OCI-LY7 (cell line): ENCODE data around the gene NUTM2F.
"Not testable (repeated sequence)": the region's sequence is repeated elsewhere in the genome, so short reads cannot be mapped to it uniquely, and the experiment has no call there.

Source experiments
- EZH2phosphoT487 ChIP-seq: fragments of 200-600 bp; sonication (generic); IDR thresholded peaks from 2 replicates; pipeline ENCODE4 v1.6.1; 2018; ENCODE audit warnings: low read depth, borderline replicate concordance, mild to moderate bottlenecking, mixed run types, antibody characterized with exemption, low read length, moderate library complexity, mixed read lengths
- TF ChIP-seq, protein P1 (sequence below): fragments of 200-600 bp; sonication (generic); conservative IDR thresholded peaks from 2 replicates; pipeline ENCODE4 v1.5.1; 2014; ENCODE audit warnings: mild to moderate bottlenecking, antibody characterized with exemption, low read length, moderate library complexity, mixed read lengths

GRCh38 chr9:94277029-94277428, 51.4 kb downstream of the NUTM2F start:
- TF ChIP-seq, protein P1, sequence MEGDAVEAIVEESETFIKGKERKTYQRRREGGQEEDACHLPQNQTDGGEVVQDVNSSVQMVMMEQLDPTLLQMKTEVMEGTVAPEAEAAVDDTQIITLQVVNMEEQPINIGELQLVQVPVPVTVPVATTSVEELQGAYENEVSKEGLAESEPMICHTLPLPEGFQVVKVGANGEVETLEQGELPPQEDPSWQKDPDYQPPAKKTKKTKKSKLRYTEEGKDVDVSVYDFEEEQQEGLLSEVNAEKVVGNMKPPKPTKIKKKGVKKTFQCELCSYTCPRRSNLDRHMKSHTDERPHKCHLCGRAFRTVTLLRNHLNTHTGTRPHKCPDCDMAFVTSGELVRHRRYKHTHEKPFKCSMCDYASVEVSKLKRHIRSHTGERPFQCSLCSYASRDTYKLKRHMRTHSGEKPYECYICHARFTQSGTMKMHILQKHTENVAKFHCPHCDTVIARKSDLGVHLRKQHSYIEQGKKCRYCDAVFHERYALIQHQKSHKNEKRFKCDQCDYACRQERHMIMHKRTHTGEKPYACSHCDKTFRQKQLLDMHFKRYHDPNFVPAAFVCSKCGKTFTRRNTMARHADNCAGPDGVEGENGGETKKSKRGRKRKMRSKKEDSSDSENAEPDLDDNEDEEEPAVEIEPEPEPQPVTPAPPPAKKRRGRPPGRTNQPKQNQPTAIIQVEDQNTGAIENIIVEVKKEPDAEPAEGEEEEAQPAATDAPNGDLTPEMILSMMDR, result not testable (repeated sequence)
- not testable (repeated sequence) for TF ChIP-seq EZH2phosphoT487
